ENCODE data around the gene ZBTB5. TPM values are rescaled to one million over a fixed set of nuclear protein-coding genes. Genes with fewer than 3 reads are reported as not detected.

ZBTB5 gene
- total RNA-seq, 1 donor from 2014 or later, result 11.3 TPM

- no peak overlapping the region for H3K4me2 ChIP-seq (ENCODE audit: low read length)
- H2AFZ ChIP-seq (ENCODE audit: low read depth, low read length), result no peak overlapping the region
- H3K27ac ChIP-seq (ENCODE audit: low read depth, low read length), result no peak overlapping the region
- Mint-ChIP-seq H3K4me1 (ENCODE audit: low read depth, unreplicated experiment) (peaks cover 16% of the 10 kb centered on the region), H3K9me3 (ENCODE audit: unreplicated experiment) (no peaks in the 10 kb centered on the region), H3K27me3 (ENCODE audit: low read depth, unreplicated experiment) (peaks cover 4% of the 10 kb centered on the region), H3K36me3 (ENCODE audit: low read depth, unreplicated experiment) (no peaks in the 10 kb centered on the region), H3K27ac (ENCODE audit: unreplicated experiment) (no peak overlapping the region), H3K4me3 (ENCODE audit: unreplicated experiment) (no peak overlapping the region)
- H3K9me3 ChIP-seq (ENCODE audit: insufficient read depth, low read depth, low read length), result no peaks in the 10 kb centered on the region
- H3K27me3 ChIP-seq (ENCODE audit: insufficient read depth, low read length), result peaks cover 6% of the 10 kb centered on the region
- no peaks in the 10 kb centered on the region for H3K4me1 ChIP-seq (ENCODE audit: insufficient read depth, low read length)
- H3K36me3 ChIP-seq (ENCODE audit: insufficient read depth, low read length), result no peaks in the 10 kb centered on the region
- TF ChIP-seq CTCF (IDR thresholded peaks at IDR 0.05; ENCODE audit: insufficient read depth, low read depth, low read length) (no peak), EZH2 (IDR thresholded peaks at IDR 0.05; ENCODE audit: insufficient read depth, low read length) (no peak)
- no peak overlapping the region for H3K9ac ChIP-seq (ENCODE audit: low read length)
- H4K20me1 ChIP-seq (ENCODE audit: insufficient read depth, low read length), result no peaks in the 10 kb centered on the region
- no peaks in the 10 kb centered on the region for H3K79me2 ChIP-seq (ENCODE audit: insufficient read depth, low read length)
- FAIRE-seq, result no peak
- DNase-seq (ENCODE audit: low read depth), result no peak
- no peak overlapping the region for H3K4me3 ChIP-seq (ENCODE audit: insufficient read depth, low read depth, low read length)
Measured at GRCh38 chr9:37408933-37409710, 56.1 kb downstream of the ZBTB5 start.

GRCh38 chr9:37407468-37407867 is 57.8 kb downstream of the ZBTB5 start:
- Histone ChIP-seq H3K27me3 (ENCODE audit: insufficient read depth, low read length) (peaks cover 6% of the 10 kb centered on the region), H3K36me3 (ENCODE audit: insufficient read depth, low read length) (no peaks in the 10 kb centered on the region), H3K27ac (ENCODE audit: low read depth, low read length) (no peak overlapping the region), H3K4me3 (ENCODE audit: insufficient read depth, low read depth, low read length) (no peak overlapping the region), H3K9ac (ENCODE audit: low read length) (no peak overlapping the region), H2AFZ (ENCODE audit: low read depth, low read length) (no peak overlapping the region), H3K4me2 (ENCODE audit: low read length) (no peak overlapping the region), H4K20me1 (ENCODE audit: insufficient read depth, low read length) (no peaks in the 10 kb centered on the region), H3K9me3 (ENCODE audit: insufficient read depth, low read depth, low read length) (no peaks in the 10 kb centered on the region), H3K4me1 (ENCODE audit: insufficient read depth, low read length) (no peaks in the 10 kb centered on the region), H3K79me2 (ENCODE audit: insufficient read depth, low read length) (no peaks in the 10 kb centered on the region)
- DNase-seq (ENCODE audit: low read depth) (no peak), FAIRE-seq (no peak)
- TF ChIP-seq CTCF (IDR thresholded peaks at IDR 0.05; ENCODE audit: insufficient read depth, low read depth, low read length) (peak; percentile 12), EZH2 (IDR thresholded peaks at IDR 0.05; ENCODE audit: insufficient read depth, low read length) (no peak)
- no peak overlapping the region for H3K4me3 Mint-ChIP-seq (ENCODE audit: unreplicated experiment)
- H3K27me3 Mint-ChIP-seq (ENCODE audit: low read depth, unreplicated experiment), result peaks cover 4% of the 10 kb centered on the region
- no peaks in the 10 kb centered on the region for H3K9me3 Mint-ChIP-seq (ENCODE audit: unreplicated experiment)
- H3K27ac Mint-ChIP-seq (ENCODE audit: unreplicated experiment), result no peak overlapping the region
- H3K36me3 Mint-ChIP-seq (ENCODE audit: low read depth, unreplicated experiment), result no peaks in the 10 kb centered on the region
- peaks cover 5% of the 10 kb centered on the region for H3K4me1 Mint-ChIP-seq (ENCODE audit: low read depth, unreplicated experiment)

All from astrocyte (in vitro differentiated cells and primary cell).